ENCODE data around the gene ARHGAP15.
A peak's percentile ranks its signal among the peaks of the same experiment; 100 is the strongest.
"Not testable (repeated sequence)": the region's sequence is repeated elsewhere in the genome, so short reads cannot be mapped to it uniquely, and the experiment has no call there.

ARHGAP15 gene

DNA sequence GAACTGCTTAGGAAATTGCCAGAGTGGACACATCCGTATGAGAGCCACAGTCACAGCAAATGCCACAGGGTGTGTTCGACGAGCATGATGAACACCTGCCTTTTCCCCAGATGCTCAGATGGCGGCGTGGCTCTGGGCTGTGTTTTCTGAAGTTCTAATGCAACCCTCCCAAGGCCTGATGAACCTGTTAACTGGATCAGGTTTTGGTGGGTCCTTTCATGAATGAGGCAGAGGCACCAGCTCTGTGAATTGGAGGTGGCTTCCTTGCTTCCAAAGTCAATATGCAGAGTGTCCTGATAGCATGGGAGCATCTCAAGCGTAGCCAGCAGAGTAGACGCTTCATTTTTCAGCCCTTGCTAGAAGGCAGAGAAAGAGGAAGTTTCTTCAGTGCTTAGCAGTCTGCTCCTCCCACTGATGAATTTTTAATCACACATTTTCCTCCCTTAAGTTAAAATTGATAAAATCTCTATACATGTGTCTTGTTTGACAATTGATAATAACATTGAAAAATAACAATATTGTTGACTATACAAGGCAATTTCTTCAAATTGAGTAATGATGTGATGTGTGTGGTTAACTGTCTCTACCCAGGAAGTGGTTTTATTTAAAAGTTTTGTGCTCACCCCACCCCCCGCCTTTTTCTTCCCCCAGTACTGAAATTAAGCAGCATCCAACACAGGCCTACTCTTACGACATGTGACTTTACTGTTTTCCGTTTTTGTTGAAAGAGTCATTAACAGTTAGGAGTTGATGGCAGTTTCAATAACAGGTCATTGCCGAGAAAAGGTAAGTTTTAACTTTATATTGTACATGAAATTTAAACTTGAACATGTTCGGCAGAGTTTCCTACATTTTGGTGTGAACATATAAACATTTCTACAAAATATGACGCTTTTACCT, at the start of gene ARHGAP15:
TSS of gene ARHGAP15 (plus strand) at position 739 of the 900 bp plus-strand sequence.
- DNase-seq (ENCODE audit: low spot score): no peak

DNA sequence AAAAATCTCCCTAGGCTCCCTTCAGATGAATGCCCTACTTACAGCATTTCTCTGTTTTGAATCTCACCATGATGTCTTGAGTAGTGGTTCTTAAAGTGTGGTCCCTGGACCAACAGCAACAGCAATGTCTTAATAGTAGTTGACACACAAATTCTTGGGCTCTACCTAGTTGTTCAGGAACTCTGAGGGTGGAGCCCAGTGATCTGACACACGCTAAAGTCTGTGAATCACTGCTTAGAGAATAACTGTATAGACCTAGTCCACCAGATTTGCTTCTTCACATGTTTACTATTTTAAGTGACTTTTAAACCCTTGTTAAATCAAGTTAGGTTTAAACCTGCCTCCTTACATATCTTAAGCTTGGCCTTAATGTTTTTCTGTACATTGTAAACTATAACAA, 47.6 kb upstream of the ARHGAP15 start:
- DNase-seq (ENCODE audit: low spot score): no peak

GRCh38 chr2:143083636-143084035, 45.6 kb upstream of the ARHGAP15 start:
- DNase-seq (ENCODE audit: low spot score): no peak

DNA sequence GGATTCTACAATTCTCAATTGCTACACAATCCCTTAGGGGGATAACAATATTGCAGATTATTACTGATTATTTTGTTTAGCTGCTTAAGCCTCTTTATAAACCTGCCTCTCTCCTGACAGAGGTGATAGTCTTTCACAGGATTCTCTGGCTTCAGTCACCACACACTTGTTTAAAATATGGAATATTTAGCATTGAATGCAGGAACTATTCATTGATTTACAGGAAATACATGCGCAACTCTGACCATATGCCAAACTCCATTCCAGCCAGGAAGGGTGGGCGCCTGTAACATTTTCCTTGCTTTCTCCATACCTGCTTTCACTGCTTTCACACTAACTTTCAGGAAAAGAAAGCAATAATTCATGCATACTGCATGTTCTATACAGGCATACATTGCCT, 44.8 kb upstream of the ARHGAP15 start:
- DNase-seq (ENCODE audit: low spot score): peak; percentile 16

DNA sequence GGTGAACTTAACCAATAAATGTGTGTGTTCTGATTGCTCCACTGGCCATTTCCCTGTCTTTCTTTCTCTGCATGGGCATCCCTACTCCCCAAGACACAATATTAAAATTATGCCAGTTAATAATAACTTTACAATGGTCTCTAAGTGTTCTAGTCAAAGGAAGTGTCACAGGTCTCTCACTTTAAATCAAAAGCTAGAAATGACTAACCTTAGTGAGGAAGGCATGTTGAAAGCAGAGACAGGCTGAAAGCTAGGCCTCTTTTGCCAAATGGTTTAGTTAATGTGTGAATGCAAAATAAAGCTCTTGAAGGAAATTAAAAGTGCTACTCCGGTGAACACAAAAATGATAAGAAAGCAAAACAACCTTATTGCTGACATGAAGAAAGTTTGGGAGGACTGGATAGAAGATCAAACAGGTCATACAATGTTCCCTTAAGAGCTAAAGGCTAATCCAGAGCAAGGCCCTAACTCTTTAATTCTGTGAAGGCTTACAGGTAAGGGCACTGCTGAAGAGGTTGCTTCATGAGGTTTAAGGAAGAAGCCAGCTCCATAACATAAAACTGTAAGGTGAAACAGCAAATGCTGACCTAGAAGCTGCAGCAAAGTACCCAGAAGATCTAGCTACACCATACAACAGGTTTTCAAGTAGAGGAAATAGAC, 44.0 kb upstream of the ARHGAP15 start:
- DNase-seq (ENCODE audit: low spot score): no peak

DNA sequence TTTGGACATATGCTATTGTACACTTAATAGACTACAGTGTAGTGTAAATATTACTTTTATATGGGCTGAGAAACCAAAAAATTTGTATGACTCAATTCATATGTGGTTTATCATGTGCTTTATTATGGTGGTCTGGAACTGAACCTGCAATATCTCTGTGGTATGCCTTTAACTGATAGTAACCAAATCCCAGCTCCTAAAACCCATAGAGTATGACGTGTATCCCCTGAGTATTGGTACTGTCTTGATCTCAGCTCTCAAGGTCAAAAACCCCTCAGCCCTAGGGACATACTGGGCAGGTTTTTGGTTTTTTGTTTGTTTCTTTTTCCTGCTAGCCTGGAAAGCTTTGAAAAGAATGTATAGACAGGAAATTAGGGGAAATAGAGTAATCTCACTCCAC, 42.2 kb upstream of the ARHGAP15 start:
- DNase-seq (ENCODE audit: low spot score): no peak

DNA sequence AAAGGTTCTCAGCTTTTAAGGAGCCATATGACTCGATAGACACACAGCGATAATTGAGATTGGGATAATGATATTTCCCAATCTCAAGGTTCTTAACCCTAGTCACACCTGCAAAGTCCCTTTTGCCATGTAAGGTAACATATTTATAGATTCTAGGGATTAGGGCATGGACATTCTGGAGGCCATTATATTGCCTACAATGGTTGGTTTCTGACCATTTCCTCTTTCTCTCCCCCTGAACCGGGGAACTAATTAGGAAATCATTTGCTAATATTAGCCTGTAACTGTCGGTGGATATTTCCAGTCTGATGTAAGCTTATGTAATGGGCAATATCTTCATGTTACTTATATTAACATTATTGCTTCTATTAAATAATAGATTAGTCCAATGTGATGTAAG, 40.8 kb upstream of the ARHGAP15 start:
- DNase-seq (ENCODE audit: low spot score): no peak

- DNase-seq (ENCODE audit: low spot score): not testable (repeated sequence)
Measured at GRCh38 chr2:143089520-143089919, 39.7 kb upstream of the ARHGAP15 start.

DNA sequence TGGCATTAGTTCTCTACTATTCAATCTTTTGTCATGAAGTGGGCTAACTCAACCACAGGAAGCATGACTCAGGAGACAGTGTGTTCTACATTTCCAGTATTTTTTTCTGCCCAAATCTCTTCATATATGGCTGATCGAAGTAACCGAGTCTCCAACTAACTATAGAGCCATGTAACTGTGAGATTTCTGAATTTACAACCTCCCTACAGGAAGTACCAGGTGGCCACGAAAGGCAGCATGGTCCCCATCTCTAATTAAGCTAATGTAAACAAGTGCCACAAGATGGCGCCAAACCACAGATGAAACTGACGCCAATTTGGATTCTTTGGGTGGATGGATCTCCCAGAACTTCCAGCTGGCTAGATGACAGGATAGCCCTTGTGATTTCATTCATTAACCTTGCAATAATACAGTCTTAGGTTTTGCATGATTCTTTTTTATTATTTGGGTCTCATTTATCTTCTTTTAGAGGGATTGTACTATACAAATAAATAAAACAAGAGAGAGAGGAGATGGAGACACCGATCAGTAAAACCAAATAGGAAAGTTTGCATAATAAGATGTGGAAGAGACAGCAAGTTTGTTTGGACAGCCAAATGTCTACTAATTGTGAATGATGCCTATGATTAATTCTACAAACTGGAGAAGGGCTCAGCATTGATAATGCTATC, 18.3 kb upstream of the ARHGAP15 start:
- DNase-seq (ENCODE audit: low spot score): peak; percentile 56

DNA sequence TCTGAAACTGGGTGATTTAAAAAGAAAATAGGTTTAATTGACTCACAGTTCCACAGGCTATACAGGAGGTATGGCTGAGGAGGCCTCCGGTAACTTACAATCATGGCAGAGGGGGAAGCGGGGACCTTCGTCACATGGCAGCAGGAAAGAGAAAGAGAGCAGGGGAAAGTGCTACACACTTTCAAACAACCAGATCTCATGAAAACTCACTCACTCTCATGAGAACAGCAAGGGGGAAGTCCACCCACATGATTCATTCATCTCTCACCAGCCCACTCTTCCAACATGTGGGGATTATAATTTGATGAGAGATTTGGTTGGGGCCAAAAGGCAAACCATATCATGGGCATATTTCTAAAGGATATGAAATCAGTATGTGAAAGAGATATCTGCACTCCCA, 12.0 kb upstream of the ARHGAP15 start:
- no peak for DNase-seq (ENCODE audit: low spot score)

- DNase-seq (ENCODE audit: low spot score): no peak
Measured at GRCh38 chr2:143121079-143121478, 8.1 kb upstream of the ARHGAP15 start.

DNA sequence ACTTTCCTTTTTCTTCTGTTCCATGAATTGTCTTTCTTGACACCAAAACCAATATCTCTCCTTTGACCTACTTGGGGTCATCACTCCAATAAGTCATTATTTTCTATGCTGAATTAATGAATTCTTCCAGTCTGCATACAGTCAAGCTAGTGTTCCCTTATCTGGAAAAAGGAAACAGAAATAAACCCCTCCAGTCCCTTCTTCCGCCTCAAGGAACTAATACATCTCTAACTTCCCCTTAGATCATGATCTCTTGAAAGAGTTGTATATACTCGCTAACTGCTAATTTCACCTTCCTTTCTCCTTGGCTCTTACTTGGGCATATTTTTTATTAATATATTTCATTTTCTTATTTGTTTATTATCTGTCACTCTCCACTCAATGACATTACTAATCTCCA, 7.3 kb upstream of the ARHGAP15 start:
- no peak for DNase-seq (ENCODE audit: low spot score)

DNA sequence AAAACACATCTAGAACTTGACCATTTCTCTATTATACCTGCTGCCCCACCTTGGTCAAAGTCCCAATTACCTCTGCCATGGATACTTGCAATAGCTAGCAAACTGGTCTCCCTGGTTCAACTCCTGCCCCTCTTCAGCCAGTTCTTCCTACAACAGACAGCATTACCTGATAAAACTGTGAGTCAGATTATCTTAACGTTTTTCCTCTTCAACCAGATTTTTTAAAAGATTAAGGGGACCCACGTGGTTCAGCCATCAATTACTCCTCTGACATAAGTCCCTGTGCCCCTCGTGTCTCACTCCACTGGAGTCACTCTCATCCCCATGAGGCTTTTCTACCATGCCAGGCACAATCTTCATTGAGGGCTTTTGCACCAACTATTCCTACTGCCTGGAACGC, 5.3 kb upstream of the ARHGAP15 start:
- no peak for DNase-seq (ENCODE audit: low spot score)

- DNase-seq (ENCODE audit: low spot score): no peak
Measured at GRCh38 chr2:143124445-143124844, 4.8 kb upstream of the ARHGAP15 start.

DNA sequence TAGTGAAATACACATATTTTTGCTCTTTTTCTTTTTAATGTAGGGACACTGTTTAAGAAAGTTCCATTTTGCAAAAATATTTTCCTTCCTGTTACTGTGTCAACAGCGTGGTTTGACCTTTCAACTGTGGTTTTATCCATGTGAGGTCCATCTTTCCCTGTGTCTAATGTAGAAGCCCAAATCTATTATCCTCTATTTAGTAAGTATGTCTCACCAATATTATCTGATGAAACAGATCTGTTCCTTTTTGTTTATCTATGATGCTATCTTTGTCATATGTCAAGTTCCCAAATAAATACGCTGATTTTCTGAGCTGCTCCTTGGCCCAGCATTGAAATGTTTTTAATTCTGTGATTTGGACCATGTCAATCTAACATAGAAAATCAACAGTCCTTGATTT, 3.5 kb upstream of the ARHGAP15 start:
- DNase-seq (ENCODE audit: low spot score): no peak

- no peak for DNase-seq (ENCODE audit: low spot score)
Measured at GRCh38 chr2:143132355-143132754, 3.1 kb downstream of the ARHGAP15 start.

DNA sequence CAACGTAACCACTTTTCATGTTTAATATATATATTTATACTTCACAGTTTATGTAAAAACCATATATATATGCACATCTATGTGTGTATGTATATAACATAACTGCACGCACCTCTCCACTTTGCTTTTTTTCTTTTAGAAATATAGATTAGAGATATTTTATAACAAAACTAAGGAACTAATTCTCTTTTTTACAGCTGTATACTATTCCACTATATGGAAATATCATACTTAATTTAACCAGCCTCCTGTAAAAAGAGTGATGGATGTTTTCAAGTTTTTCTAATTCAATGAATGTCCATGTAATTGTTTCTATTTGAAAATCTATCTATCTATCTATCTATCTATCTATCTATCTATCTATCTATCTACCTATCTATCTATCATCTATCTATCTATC, 4.6 kb downstream of the ARHGAP15 start:
- no peak for DNase-seq (ENCODE audit: low spot score)

GRCh38 chr2:143138292-143138691, 9.1 kb downstream of the ARHGAP15 start:
- no peak for DNase-seq (ENCODE audit: low spot score)

DNA sequence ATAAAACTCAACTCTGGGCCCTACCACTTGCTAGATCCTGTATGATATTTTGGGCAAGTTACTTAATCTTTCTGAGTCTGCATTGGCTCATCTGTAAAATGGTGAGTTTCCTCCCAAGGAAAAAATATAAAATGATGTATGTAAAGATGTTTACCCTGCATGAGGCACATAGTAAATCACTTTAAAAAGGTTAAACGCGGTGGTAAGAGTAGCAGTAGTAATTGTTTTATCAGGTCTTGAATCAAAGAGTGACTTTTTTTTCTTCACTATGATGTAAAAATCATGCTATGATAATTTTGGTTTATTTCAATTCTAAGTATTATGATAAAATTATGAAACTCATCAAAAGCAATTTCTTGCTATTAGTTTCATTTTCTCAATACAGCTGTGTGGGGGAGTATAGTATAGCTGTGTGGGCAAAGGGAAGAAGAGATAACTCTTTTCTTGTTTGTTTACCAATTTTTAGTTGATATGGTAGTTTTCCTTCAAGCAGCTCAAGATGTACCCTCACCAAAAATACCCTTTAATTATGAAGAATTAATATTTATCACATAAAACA, 10.7 kb downstream of the ARHGAP15 start:
- no peak for DNase-seq (ENCODE audit: low spot score)

- DNase-seq (ENCODE audit: low spot score): no peak
Measured at GRCh38 chr2:143140864-143141661, 11.8 kb downstream of the ARHGAP15 start.

GRCh38 chr2:143142598-143142997, 13.4 kb downstream of the ARHGAP15 start:
- DNase-seq (ENCODE audit: low spot score): no peak

Data from D341Med (cell line).